HTERT RPE-1 (cell line): Measurements from ENCODE around the gene WTAP.
"Not testable (repeated sequence)": the region's sequence is repeated elsewhere in the genome, so short reads cannot be mapped to it uniquely, and the experiment has no call there.

ENCODE experiments used
- in situ Hi-C: fragments of 300-500 bp; cut with MboI; formaldehyde crosslinking; loops from 4 replicates; pipeline ENCODE4 v1.14.3; 2020; ENCODE audit warnings: low sequenced_read_pairs

WTAP gene

DNA sequence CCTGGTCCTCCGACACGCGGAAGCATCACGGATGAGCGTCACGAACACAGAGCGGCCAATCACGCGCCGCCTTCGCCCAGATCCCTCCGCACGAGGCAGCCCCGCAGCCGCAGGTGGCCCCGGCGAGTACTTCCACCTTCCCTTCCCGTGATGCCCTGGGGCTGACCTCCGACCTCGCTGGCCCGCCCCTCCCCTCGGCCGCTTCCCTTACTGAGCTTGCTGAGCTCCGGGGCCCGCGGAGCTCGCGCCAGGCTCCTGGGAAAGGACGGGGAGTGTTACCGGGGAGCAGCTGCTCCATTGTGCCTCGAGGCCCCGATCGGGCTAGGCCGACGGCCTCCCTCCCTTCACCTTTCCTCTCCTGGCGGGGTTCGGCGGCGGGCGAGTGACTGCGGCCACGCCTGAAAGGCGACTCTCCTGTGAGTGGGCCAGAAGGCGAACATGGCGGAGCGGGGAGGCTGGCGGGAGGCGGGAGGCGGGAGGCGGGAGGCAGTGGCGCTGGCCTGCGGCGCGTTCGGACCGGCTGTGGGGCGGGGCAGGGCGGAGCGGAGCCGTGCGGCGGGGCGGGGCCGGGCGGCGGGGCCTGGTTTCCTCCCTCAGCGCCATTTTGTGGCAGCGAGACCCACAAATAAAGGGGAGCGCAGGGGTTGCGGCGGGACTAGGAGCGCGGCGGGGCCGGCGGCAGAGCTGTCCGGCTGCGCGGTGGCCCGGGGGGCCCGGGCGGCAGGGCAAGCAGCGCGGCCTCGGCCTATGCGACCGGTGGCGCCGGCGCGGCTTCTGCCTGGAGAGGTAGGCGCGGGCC lies at the start of gene WTAP:
Gene WTAP (plus strand): TSS at position 589 of the 799 bp plus-strand sequence. CDS start 8,760 bp downstream, outside the sequence.
- in situ Hi-C loops = no loop called here

DNA sequence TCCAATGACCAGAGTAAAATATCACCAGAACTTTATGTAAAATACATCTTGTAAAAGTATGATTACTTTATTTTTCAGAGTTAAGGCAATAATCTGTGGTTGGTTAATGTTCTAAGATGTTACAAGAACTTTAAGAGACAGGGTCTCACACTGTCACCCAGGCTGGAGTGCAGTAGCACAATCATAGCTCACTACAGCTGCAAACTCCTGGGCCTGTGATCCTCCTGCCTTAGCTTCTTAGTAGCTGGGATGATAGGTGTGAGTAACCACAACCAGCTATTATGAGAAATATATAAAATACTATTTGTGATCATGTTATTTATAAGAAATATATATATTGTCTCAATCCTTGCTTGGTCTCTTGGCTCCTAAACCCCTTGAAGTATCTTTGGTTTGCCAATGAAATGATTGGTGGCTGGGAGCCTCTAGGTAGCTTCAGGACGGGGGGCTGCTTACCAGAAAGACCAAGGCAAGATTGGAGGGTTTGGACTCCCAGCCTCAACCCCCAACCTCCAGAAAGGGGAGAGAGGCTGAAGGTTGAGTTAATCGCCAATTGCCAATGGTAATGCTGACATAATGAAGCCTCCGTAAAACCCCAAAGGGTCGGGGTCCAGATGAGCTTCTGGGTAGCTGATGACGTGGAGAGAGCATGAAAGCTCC lies 49.7 kb upstream of the WTAP start:
- in situ Hi-C loops = no loop called here

- in situ Hi-C loops = no loop called here
Observed at GRCh38 chr6:159678574-159678973, 48.7 kb upstream of the WTAP start.

- in situ Hi-C loops = no loop called here
Observed at GRCh38 chr6:159679091-159680077, 47.9 kb upstream of the WTAP start.

- in situ Hi-C loops = no loop called here
Observed at GRCh38 chr6:159680104-159680503, 47.2 kb upstream of the WTAP start.

DNA sequence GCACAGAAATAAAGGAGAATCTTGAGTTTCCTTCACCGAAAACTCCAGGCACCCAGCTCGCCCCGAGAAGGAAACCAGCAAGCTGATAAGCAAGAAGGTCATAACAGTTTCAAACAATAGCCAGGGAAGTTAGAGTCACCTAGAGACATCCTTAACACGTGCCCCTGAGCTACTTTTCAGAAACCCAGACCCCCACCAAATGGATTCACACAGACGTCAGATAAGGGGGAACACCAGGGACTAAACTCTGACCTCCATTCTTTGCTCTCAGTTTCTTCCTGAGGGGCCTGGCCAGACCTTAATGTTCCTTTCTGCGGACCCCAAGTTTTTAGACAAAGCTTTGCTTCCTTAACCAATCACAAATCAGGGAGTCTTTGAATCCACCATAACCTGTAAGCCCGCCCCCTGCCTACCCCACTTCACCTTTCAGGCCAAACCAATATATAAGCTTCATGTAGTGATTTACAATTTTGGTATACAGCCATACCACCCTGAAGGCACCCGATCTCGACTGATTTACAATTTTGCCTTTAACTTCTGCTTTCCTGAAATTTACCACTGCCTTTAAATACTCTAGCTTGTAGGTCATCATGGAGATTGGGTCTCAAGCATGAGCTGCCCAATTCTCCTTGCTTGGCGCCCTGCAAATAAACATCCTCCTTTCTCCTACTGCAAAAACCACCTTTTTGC lies 46.0 kb upstream of the WTAP start:
- in situ Hi-C loops = no loop called here

DNA sequence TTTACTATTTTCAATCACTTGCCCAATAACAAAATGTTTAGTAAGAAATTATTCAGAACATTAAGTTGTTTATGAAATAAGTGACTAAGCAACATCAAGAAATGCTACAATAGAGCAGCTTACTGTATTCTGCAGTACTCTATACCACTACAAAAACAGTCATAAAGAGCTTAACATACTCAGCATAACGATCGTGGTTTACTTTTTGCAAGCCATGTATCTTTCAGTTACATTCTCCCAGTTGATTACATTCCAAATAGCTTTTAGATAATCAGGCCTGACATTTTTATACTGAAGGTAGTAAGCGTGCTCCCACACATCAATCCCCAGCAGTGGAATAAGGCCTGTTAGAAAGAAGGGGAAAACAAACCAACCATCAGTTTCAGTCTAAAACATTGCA lies 45.0 kb upstream of the WTAP start:
- in situ Hi-C loops = no loop called here

DNA sequence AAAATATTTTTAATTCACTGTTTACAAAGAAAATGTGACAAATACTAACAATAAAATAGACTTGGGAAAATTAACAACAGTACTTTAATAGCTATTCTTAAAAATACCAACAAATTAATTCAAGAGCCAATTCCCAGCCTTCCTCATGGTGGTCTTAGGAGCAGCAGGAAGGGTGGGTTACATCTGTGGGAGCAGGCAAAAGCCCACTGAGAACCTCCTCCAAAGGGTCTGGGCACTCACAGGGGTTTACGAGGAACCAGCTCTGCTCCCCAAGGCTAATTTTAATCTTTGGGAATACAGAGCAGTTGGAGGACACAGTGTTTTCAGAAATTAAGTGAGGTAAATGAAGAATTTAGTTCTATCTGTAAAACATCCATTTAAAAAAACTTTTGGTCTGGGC lies 44.5 kb upstream of the WTAP start:
- in situ Hi-C loops = no loop called here

DNA sequence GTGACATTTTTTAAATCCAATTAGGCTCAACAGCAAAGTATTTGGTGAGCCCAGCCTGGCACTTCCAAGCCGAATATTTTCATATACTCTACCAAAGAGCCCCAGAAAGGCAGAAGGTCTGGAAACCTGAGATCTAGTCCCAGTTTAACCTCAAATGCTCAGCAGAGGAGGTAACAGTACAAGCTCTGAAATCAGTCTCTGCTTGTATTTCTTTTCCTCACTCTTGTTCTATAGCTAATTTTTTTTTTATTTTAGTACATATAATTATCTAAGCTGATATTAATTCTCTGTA lies 43.3 kb upstream of the WTAP start:
- in situ Hi-C loops = no loop called here

GRCh38 chr6:159686040-159686439 lies 41.3 kb upstream of the WTAP start:
- in situ Hi-C loops = no loop called here

DNA sequence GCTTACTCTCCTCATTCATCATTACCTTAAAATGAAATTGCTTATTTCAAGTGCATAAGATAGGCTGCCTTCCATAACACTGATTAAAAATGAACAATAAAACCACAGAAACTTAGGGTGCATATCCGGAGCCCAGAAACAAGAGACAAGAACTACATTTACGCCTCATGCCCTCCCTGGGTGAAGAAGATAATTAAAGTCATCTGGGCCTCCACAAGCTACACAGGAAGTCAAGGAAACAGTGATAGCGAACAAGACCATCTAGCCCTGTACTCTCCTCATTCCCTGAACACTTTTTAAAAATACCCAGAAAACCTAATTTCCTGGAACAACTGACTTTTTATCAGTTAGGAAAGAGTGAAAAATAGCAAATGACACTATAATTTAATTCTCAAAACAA lies 40.6 kb upstream of the WTAP start:
- in situ Hi-C loops = no loop called here

GRCh38 chr6:159687341-159687740 lies 40.0 kb upstream of the WTAP start:
- in situ Hi-C loops = no loop called here

- in situ Hi-C loops = no loop called here
Observed at GRCh38 chr6:159688266-159688905, 38.9 kb upstream of the WTAP start.

GRCh38 chr6:159689001-159689400 lies 38.3 kb upstream of the WTAP start:
- in situ Hi-C loops = no loop called here

DNA sequence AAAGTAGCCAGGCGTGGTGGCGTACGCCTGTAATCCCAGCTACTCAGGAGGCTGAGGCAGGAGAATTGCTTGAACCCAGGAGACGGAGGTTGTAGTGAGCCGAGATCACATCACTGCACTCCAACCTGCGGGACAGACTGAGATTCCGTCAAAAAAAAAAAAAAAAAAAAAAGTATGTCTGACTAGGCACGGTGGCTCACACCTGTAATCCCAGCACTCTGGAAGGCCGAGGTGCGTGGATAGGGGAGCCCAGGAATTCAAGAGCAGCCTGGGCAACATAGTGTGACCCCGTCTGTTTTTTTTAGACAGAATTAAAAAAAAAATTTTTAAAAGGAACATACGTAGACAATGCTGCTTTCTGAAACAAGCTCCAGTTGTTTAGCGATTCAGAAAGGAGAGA lies 37.2 kb upstream of the WTAP start:
- in situ Hi-C loops = not testable (repeated sequence)

GRCh38 chr6:159691133-159691962 lies 36.0 kb upstream of the WTAP start:
- in situ Hi-C loops = no loop called here

- in situ Hi-C loops = no loop called here
Observed at GRCh38 chr6:159691963-159692287, 35.4 kb upstream of the WTAP start.

DNA sequence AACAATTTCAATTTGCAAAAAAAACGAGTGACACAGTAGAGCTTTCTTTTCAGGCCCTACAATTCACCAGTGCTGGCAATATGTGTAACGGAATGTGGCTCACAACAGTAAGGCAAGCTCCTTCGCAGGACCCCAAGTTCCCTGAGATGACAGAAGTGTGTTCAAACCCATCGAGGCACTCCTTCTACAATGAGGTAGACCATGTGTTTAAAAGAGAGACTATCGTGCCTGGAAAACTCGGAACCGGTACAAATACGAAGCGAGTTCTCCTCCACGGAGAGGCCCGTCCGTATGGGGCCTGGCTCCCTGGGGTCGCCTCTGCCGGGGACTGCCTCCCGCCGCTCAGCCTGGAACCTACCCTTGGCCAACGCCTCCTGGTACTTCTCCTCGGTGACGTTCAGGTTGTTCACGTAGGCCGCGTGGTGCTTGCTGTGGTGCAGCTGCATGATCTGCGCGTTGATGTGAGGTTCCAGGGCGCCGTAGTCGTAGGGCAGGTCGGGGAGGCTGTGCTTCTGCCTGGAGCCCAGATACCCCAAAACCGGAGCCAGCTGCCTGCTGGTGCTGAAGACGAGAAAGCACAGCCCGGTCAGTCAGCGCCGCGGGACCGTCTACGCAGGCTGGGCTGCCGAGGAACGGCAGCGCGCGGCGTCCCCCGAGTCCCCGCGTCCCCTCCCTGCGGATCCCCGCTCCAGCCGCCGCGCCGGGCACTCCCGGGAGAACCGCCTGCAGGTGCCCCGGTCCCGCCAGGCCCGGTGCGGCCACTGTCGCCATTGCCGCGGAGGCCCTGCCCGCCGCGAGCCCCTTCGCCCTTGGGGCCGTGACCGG lies 34.8 kb upstream of the WTAP start:
- in situ Hi-C loops = no loop called here
